Inferior parietal cortex (tissue), 1 donor: ENCODE results near the gene MBOAT2.

Experiments used
- DNase-seq: peaks from one replicate; pipeline ENCODE4 v3.0.0-alpha.2; 2016; ENCODE audit errors: extremely low spot score

MBOAT2 gene

GRCh38 chr2:8822218-8822617, 181.3 kb downstream of the MBOAT2 start:
- no peak for DNase-seq

- DNase-seq, result peak; percentile 27
Observed at GRCh38 chr2:8821276-8822217, 181.9 kb downstream of the MBOAT2 start.

GRCh38 chr2:8819948-8820347, 183.5 kb downstream of the MBOAT2 start:
- DNase-seq, result no peak

GRCh38 chr2:8819194-8819593, 184.3 kb downstream of the MBOAT2 start:
- no peak for DNase-seq

- no peak for DNase-seq
Observed at GRCh38 chr2:8817221-8817620, 186.3 kb downstream of the MBOAT2 start.

- no peak for DNase-seq
Observed at GRCh38 chr2:8806885-8807704, 196.4 kb downstream of the MBOAT2 start.

- DNase-seq, result no peak
Observed at GRCh38 chr2:8805278-8806210, 197.9 kb downstream of the MBOAT2 start.

GRCh38 chr2:8803658-8804379, 199.7 kb downstream of the MBOAT2 start:
- DNase-seq, result peak; percentile 47

- DNase-seq, result no peak
Observed at GRCh38 chr2:8802741-8803140, 200.7 kb downstream of the MBOAT2 start.
